HG03521 (cell line): ENCODE data around the gene SLC16A4.

Source experiments
- ATAC-seq: cut with Tn5 transposase; IDR thresholded peaks from one replicate; pipeline ENCODE4 v1.9.1; 2021; ENCODE audit warnings: mild to moderate bottlenecking, moderate library complexity; ENCODE audit not compliant: unreplicated experiment

The SLC16A4 gene

DNA sequence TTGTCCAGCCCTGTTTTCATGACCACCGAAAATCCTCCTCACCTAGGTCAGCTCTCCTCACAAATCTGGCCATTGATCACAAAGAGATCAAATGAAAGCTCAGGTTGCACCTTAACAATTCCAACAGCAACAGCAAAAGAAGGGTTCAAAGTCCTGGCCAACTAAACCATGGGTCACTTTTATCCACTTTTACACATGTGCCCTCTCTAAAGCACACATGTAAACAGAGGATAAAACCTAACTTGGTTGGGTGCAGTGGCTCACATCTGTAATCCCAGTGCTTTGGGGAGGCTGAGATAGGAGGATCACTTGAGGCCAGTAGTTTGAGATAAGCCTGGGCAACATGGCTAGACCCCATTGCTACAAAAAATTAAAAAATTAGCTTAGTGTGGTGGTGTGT, 55.6 kb downstream of the SLC16A4 start:
- ATAC-seq = no peak

DNA sequence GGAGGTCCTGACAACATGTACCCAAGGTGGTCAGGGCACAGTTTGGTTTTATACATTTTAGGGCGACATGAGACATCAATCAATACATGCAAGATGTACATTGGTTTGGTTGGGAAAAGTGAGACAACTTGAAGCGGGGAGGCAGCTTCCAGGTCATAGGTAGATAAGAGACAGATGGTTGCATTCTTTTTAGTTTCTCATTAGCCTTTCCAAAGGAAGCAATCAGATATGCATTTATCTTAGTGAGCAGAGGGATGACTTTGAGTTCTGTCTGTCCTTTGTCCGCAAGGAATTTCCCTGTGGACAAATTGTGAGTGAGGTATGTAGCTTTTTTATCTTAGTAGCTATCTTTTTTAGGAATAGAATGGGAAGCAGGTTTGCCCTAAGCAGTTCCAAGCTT, 62.1 kb downstream of the SLC16A4 start:
- no peak for ATAC-seq

DNA sequence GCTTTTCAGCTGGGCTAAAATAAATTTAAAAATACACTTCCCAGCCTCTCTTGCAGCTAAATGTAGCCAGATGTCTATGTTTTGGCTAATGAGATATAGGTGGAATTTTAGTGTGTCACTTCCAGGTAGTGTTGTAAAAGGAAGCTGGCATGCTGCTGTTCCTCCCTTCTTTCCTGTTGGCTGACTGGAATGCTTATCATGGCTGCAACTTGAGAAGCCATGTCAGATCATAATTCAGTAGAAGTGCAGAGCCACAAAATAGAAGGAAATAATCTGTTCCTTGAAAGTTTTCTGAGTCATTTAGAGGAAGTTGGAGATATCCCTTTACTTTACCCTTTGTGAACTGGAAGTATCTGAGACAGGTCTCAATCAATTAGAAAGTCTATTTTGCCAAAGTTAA, 62.6 kb downstream of the SLC16A4 start:
- ATAC-seq = no peak

DNA sequence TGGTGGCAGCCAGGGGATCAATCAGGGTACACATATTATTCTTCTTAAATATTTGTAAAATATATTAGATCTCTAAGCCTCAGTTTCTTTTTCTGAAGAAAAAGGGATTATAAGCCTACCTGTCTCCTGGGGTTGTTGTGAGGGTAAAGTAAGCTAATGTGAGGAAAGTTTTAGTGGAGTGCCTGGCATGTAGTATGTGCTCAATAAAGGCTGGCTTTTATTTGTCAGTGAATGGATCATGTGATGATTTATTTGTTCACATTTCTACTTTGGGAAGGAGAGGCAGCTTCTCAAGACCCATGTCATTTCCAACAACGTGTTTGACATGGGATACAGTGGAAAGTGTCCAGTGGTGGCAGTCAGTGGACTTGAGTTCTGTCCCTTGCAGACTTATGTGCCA, 64.0 kb downstream of the SLC16A4 start:
- no peak for ATAC-seq

DNA sequence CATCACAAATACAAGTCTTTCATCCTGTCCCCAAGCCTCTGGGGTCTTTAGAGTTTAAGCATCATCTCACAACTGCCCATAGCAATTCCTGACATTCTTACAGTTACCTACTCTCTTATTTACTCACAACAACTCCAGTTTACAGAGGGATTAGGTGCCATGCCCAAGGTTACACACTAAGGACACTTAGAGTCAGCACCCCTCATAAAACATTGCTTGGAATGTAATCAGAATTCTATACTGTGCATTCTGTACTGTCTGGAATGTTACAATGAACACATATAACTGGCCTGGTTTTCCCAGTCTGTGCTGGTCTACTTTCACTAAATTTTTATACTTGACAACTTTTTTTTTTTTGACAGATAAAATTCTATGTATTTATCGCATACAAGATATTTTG, 66.2 kb downstream of the SLC16A4 start:
- no peak for ATAC-seq

DNA sequence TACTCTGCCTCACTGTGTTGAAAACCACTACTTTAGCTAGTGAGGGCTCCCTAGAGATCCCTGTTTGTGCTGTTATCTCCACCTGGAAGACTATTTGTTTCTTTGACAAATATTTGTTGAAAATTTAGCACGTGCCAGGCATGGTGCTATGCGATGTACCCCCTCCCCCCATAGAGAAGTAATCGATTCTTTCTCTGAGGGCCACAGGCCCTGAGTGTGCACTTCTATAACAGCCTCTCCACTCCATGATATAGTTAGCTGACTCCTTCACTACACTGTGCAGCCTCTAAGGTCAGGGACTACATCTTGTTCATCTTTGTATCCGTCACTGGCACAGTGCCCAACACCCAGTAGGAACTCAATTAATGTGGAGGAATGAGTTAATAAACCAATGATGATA, 69.0 kb downstream of the SLC16A4 start:
- ATAC-seq = no peak

DNA sequence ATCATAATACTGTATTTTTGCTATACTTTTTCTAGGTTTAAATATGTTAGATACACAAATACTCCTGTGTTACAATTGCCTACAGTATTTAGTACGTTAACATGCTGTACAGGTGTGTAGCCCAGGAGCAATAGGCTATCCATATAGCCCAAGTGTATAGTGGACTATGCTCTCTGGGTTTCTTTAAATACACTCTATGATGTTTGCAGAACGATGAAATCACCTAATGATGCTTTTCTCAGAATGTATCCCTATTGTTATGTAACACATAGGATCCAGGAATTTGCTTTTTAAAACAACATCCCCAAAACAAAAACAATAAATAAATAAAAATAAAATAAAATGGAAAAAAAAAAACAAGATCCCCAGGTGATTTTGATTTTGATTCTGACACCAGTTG, 69.8 kb downstream of the SLC16A4 start:
- no peak for ATAC-seq

DNA sequence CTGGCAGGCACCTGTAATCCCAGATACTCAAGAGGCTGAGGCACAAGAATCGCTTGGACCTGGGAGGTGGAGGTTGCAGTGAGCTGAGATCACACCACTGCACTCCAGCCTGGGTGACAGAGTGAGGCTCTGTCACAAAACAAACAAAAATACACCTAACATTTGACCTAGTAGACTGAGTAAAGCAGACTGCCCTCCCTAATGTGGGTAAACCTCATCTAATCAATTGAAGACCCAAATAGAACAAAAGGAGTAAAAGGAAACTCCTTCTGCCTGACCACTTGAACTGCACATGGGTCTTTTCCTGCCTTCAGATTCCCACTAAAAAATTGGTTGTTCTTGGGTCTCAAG, 70.7 kb downstream of the SLC16A4 start:
- ATAC-seq = no peak

DNA sequence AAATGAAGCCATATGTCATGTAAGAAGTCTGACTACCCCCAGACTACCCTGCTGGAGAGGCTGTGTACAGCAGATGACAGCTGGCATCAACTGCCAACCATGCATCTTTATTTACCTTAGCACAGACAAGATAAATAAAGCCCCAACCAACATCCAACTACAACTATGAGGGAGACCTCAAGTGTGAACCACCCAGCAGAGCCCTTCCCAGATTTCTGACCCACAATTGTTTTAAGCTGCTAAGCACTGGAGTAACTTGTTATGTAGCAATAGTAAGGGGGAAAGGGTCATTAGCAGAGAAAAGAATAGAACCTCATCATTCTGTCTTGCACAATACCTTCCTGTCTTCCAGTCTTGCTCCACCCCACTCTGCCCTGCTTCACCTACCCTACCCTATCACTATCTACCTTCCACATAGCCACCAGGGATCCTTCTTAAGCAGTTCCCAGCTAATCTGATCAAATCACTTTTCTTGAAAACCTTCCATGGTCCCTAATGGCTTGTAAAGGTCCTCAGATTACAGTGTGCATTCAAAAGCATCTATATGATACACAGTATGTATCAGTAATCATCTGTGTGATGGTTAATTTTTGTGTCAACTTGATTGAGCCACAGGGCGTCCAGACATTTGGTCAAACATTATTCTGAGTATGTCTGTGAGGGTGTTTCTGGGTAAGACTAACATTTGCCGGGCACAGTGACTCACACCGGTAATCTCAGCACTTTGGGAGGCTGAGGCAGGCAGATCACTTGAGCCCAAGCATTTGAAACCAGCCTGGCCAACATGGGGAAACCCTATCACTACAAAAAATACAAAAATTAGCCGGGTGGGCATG, 71.3 kb downstream of the SLC16A4 start:
- no peak for ATAC-seq

DNA sequence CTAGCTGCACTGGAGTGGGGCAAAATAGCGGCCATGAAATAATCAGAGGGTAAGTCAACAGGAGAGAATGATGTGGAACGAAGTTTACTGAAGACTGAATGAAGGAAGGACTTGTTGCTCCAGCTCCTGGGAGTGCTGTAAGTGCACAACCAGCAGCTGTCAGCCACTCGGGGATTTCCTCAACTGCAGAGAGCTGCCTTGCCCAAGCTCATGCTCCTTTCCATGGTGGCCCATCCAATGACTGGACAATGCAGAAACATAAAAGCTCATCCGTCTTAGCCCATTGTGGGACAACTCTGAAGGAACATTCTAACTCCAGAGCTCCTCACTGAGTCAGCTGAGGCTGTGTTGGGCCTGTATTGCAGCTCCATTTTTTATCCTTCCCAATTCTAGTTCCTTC, 72.8 kb downstream of the SLC16A4 start:
- no peak for ATAC-seq

DNA sequence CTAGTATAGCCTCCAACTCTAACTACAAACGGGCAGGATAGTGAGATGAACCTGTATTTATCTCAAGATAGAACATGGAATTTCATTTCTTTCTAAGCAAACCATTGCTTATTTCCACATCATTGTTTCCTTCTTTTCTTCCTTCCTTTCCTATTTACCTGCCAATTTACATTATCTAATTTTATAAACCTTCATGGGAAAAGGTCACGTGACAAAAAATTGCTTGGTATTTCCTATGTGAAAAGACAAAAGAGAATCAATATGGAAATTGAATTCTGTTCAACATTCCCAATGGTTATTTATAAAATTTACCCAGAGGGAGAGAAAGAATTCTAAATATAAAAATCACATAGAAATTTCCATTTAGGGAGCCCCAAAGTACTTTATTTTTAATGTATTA, 74.1 kb downstream of the SLC16A4 start:
- ATAC-seq = no peak
